Stimulated activated CD8-positive, alpha-beta memory T cell treated with anti-CD3 and anti-CD28 coated beads, Interleukin-4, amount 100 ng/mL, for 24 hours (primary cell): ENCODE data around the gene IQGAP1.
"Not testable (repeated sequence)": the region's sequence is repeated elsewhere in the genome, so short reads cannot be mapped to it uniquely, and the experiment has no call there.

ENCODE experiments used
- DNase-seq: peaks from one replicate; pipeline ENCODE4 v3.0.0-alpha.2; 2020; ENCODE audit warnings: low read depth

Gene IQGAP1

DNA sequence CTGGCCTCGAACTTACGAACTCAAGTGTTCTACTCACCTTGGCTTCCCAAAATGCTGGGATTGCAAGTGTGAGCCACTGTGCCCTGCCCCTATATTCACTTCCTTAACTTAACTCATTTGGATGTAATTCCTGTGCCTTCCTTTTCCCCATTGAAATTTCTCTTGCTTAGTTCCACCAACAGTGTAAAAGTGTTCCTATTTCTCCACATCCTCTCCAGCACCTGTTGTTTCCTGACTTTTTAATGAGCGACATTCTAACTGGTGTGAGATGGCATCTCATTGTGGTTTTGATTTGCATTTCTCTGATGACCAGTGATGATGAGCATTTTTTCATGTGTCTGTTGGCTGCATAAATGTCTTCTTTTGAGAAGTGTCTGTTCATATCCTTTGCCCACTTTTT lies 21.5 kb downstream of the IQGAP1 start:
- not testable (repeated sequence) for DNase-seq

DNA sequence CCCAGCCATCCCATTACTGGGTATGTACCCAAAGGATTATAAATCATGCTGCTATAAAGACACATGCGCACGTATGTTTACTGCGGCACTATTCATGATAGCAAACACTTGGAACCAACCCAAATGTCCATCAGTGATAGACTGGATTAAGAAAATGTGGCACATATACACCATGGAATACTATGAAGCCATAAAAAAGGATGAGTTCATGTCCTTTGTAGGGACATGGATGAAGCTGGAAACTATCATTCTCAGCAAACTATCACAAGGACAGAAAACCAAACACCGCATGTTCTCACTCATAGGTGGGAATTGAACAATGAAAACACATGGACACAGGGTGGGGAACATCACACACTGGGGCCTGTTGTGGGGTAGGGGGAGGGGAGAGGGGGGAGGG lies 22.3 kb downstream of the IQGAP1 start:
- not testable (repeated sequence) for DNase-seq

DNA sequence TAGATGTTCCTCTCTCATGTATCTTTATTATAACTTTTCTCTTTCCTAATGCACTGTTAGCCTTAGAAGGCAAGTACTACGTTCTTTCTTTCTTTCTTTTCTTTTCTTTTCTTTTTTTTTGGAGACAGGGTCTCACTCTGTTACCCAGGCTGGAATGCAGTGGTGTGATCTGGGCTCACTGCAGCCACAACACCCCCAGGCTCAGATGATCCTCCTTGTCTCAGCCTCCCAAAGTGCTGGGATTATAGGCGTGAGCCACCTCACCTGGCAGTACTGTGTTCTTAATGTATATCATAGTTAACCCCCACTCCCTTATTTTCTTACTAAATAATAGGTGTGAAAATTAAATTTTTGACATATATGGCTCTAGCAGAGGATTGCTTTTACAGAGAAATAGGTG lies 23.1 kb downstream of the IQGAP1 start:
- DNase-seq: no peak

DNA sequence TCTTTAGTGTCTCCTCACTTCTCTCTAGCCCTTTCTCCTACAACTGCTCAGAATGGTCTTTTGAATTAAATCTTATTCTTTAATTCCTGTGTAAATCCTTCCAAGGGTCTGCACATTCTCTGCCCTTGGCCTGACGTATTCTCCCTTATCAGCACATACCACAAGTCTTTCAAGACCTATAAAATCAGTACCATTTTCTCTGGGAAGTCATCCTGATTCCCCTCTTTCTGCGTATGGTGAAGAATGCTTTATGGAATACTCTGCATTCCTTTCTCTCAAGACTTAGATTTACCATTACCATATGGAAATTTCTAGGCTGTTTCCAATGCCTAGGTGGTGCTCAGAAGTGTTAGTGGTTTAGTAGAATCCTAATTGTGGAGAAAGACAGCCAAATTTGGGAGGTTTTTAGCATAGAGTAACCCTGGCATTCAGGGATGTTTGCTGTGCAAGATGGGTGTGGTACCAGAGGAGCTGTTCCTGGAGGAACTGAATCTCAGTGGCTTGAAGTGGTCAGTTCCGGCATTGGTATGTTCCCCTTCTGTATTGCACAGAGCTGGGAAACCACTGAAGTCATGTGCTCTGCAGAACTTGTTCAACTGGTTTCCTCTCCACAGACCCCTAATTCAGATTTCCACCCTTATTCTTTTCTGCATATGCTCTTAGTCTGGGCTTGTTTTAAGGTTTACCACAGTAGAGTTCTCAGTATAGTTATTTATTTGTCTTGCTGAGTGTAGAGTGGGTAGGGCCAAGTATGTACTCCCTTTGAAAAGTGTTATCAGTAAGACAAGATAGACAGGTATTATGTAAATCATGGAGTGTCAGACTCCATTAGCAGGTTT lies 24.5 kb downstream of the IQGAP1 start:
- no peak for DNase-seq

DNA sequence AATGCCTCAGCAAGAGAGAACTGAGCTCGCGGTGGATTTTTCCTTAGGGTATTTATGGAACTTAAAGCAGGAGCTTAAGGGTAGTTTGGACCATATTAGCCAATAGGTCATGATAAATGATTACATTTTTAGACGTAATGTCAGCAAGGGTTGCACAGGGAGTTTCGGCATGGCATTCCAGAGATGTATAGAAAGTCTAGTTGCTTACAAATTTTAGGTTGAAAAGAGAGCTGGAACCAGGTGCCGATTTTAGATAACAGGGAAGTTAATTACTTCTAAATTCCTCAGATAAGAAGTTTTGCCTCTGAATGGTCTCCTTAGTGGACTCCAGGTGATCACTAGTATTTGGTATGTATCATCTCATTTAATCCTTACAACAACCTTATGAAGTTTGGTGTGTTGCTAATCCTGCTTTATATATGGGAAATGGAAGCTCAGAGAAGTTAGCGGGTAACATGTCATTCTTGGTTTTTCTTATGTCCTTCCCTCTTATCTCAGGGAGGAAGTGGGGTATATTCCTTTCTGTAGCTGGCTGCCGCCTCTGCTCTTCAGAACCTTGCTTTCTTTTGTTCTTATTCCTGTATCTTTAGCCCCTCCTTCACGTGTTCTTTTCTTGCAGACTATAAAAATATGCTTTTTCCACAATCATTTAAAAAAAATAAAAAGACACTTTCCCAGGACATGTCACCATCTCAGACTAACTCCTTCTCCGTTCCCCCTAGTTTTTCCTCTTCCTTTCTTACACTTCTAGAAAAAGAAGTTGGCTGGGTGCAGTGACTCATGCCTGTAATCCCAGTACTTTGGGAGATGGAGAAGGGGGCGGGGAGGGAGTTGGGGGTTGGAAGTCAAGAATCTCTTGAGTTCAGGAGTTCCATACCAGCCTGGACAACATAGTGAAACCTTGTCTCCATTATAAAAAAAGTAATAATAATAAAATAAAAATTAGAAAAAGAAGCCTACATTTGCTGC lies 25.7 kb downstream of the IQGAP1 start:
- no peak for DNase-seq

DNA sequence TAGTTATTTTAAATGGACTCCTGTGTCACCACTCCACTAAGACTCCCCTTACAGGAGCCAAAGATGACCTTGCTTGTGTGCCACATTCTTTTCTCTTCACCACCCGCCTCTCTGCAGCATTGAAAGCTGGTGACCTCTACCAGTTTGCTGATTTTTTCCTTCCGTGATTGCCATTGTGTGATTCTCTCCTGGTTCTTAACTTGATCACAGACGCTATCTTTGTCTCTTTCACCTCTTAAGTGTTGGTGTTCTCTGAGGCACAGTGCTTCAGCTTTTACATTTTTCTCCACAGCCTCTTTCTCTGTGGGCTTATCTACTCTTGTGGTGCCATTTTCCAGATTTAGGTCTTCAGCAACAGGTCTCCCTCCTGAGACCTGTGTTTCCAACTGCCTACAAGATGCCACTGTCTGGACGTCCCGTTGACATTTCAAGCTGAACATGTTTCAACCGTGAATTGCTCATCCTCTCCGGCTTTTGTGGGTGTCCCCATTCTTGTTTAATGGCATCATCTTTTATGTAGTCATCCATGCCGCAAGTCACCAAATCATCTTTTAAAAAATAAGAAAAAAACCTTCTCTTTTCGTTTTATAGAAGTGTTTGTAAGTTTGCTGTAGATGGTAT lies 26.5 kb downstream of the IQGAP1 start:
- DNase-seq: no peak

DNA sequence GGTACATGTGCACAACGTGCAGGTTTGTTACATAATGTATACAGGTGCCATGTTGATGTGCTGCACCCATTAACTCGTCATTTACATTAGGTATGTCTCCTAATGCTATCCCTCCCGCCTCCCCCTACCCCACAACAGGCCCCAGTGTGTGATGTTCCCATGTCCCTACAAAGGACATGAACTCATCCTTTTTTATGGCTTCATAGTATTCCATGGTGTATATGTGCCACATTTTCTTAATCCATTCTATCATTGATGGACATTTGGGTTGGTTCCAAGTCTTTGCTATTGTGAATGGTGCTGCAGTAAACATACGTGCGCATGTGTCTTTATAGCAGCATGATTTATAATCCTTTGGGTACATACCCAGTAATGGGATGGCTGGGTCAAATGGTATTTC lies 28.0 kb downstream of the IQGAP1 start:
- not testable (repeated sequence) for DNase-seq

DNA sequence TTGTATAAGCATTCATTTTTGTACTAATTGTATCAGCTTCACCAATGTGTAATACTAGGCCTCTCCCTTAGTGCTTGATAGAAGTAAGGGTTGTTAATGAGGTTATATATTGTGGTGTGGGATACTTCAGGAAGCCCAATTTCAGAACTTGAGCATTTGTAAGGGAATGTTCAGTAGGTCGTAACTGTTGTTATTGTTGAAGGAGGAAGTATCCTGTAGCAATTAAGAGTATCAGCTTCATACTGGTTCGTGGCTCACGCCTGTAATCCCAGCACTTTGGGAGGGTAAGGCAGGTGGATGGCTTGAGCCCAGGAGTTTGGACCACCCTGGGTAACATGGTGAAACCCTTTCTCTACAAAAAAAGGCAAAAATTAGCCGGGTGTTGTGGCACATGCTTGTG lies 30.6 kb downstream of the IQGAP1 start:
- DNase-seq: no peak

DNA sequence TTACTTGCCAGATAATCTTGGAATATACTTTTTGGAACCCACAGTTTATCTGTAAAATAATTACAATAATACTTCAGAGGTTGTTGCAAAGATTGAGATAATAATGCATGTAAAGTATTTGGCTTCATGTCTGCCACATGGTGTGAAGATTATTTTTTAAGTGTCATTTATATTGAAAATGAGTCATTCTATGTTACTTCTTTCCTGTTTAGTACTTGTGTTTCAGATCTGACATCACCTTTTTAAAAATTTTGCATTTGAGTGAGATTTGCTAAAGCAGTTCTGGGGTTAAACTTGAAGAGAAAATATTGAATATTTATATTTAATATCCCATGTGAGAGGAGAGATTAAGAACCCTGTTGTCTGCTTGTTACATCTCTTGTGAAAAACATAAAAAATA lies 31.2 kb downstream of the IQGAP1 start:
- no peak for DNase-seq

DNA sequence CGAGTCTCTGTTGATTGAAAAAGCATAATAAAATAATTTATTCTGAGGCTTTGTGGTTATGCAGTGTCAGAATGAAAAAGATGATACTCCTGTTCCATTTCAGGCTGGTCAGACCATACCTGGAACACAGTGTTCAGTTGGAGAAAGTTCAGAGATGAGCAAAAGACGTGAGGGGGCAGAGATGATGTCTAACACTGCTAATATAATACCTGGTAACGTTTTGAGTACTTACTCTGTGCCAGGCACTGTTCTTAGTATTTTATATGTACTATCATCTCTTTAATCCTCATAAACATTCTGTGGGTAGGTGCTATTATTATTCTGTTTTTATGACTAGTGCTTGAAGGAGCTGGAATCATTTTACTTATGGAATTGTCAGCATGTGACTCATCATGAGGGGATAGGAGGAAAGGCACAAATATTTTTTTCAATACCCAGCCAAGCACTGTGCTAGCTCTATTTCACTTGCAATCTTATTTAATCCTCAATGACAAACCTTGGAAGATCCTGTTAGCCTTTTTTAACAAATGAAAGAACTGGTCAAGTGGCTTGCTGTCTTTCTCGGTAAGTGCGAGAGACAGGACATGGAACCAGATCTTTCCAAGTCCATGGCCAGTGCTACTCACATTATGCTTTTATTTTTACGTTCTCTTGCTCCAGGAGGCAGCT lies 31.8 kb downstream of the IQGAP1 start:
- no peak for DNase-seq

DNA sequence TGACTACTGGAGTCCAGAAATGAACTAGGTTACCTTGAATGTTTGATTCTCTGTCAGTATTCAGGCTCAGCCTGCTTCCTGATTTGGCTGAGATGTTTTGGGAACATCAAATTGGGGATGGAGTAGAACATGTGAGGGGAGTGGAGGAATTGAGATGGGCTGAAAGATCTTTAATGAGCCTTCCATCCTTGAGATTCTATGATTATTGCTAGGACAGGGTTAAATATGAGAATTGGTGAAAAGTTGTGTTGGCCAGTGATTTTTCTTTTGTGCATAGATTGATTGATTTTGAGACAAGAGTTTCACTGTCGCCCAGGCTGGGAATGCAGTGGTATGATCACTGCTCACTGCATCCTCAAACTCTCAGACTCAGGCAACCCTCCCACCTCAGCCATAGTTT lies 32.4 kb downstream of the IQGAP1 start:
- DNase-seq: no peak

DNA sequence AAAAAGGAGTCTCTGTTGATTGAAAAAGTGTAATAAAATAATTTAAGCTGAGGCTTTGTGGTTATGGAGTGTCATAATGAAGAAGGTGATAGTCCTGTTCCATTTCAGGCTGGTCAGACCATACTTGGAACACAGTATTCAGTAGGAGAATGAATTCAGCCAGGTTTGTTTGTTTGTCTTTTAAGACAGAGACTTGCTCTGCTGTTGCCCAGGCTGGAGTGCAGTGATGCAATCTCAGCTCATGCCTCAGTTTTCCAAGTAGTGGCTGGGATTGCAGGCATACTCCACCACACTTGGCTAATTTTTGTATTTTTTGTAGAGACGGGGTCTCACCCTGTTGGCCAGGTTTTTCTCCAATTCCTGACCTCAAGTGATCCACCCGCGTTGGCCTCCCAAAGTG lies 33.5 kb downstream of the IQGAP1 start:
- no peak for DNase-seq

DNA sequence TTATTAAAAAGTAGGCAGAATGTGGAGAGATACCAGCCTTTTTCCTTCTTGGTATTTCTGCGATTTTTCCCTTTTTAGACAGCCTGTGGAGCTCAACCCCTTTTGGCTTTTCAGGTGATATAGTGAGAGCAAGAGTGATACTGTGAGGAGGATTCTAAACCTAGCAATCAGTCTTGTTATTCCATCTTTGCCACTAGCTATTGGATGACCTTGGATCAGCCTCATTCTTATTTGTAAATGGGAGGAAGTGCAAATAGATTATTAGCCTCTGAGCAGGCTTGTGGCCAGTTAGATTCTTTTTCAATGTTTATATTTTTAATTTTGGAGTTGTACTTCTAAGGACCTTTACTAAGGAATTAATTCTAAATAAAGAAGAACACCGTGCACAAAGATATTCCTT lies 34.0 kb downstream of the IQGAP1 start:
- DNase-seq: no peak

DNA sequence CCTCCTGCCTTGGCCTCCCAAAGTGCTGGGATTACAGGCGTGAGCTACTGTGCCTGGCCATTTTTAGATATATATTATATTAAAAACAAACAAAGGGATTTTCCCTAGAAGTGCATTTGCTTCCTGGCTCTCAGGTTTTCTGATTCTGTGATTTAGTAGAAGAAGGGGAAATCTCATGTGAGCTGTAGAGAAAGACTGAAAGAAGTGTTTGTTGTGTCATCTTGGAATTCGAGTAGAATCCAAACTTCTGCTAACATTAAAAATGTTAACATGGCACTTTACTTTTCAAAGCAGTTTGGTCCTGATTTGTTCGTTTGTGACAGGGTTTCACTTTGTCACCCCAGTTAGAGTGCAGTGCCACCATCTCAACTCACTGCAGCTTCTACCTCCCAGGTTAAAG lies 34.9 kb downstream of the IQGAP1 start:
- DNase-seq: no peak

DNA sequence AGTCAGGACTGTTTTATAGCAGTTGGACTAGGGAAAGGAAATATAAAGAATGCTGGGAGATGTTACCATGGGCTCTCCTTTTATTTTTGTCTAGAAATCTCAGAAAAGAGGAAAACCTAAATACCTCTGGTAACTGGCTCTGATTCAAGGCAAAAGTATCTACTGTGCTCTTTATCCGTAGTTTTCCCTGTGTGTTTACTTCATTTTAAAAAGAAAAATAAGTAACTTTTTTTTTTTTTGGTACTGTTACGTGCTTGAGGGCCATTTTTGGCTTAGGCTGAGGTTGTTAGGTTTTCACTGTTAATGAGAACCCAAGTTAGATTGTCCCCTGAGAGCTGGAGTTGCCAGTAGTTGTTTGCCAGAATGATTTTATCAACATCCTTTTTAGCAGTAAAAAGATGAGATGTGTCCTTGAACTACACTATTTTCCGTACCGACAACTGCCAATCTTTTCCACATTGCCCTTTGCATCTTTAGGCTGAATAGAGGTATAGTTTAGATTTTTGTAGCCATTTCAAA lies 35.8 kb downstream of the IQGAP1 start:
- no peak for DNase-seq

DNA sequence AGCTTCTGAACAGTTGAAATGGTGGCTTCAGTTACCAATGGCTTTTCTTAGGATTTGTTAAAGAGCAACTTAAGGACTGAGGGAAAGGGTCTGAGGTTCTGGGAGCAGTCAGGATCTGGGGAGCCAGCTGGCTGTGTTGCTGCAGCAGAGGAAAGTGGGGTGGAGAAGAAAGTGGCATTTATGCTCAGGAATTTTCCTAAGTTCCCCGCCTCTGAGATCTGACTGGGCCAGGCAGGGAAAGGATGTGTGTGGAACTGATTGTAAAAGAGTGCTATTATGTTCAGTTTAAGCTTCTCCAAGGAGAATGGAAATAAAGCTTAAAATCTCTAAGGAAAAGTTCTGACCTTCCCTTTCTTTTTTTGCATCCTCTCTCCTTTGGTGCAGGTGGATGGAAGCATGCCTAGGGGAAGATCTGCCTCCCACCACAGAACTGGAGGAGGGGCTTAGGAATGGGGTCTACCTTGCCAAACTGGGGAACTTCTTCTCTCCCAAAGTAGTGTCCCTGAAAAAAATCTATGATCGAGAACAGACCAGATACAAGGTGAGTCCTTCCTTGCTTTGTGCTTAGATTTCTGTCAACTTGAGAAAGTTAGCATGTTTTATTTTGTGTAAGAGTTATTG lies 37.8 kb downstream of the IQGAP1 start:
- no peak for DNase-seq

DNA sequence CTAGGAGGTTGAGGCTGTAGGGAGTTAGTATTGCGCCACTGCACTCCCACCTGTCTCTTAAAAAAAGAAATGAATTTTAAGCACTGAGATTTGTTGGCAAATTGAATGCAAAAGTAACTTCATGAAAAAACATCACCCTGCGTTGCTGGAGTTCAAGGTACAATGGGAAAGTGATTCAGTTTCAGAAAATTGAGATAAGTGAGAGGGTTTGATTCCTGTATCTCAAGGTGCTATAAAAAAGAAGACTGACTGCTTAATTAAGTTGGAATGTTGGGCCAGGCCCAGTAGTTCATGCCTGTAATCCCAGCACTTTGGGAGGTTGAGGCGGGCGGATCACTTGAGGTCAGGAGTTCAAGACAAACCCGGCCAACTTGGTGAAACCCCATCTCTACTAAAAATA lies 39.1 kb downstream of the IQGAP1 start:
- no peak for DNase-seq

DNA sequence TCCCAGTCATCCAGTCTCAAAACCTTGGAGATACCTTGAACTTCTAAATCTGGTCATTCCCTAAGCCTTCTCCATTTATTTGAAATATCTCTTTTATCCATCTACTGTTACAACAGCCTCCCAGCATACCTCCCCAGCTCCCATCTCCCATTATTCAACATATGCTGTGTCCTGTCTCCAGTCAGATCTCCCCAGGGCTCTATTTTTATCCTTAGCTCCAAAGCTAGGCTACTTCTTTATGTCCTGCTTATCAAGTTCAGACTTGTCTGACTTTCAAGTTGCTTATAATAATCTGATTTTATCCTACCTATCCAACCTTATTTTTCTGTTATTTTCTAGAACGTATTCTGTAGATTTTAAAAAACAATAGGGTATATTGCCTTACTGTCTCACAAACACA lies 44.2 kb downstream of the IQGAP1 start:
- no peak for DNase-seq

DNA sequence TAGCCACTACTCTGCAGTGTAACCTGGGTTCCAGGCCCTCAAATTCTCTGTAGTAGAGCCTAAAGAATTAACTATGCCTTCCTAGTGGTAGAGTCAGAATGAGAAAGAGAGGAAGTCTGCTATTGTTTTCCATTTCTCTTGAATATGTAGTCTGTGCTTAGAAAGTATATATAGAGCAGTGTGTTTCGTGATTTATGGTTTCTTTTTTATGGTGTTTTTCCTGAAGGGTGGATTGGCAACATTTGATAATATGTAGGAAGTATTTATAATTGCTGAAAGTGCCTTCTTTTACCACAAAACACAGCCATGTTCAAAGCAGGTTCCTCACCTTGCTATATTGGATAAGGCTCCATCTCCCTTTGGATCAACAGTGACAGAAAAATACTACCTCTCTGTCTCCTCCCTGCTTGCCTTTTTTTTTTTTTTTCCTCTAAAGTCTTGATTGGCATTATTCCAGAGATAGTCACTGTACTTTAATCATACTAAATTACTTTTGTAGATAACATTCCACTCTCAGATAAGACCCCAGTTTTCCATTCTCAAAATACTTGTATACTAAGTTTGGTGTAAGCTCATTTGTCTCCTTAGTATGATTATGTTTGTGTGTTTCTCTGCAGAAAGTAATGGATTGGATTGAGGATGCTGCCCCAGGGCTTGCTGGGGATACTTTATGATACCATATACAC lies 47.8 kb downstream of the IQGAP1 start:
- DNase-seq: no peak

DNA sequence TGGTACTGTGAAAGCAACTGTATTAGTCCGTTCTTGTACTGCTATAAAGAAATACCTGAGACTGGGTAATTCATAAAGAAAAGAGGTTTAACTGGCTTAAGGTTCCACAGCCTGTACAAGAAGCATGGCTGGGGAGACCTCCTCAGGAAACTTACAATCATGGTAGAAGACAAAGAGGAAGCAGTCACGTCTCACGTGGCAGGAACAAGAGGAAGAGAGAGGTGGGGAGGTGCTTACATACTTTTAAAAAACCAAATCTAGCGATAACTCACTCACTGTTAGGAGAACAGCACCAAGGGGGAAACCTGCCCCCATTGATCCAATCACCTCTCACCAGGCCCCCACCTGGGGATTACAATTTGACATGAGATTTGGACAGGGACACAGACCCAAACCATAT lies 48.9 kb downstream of the IQGAP1 start:
- no peak for DNase-seq

DNA sequence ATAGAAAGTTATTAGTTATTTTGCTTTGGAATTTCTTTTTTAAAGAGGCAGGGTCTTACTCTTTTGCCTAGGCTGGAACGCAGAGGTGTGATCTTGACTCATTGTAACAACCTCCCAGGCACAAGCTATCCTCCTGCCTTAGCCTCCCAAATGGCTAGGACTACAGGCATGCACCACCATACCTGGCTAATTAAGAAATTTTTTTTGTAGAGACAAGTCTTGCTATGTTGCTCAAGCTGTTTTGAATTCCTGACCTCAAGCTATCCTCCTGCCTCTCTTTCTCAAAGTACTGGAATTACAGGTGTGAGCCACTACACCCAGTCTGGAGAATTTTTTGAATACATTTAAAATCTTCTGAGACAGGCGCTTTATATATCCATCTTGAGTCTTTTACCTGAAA lies 49.5 kb downstream of the IQGAP1 start:
- DNase-seq: no peak
